NCI-H345 treated with DMSO at 0.1 percent for 48 hours (cell line): ENCODE measurements around the gene NAA16.
"Not testable (repeated sequence)": the region's sequence is repeated elsewhere in the genome, so short reads cannot be mapped to it uniquely, and the experiment has no call there.

Experiments used
- DNase-seq: peaks from one replicate; lab custom pipeline; 2025; ENCODE audit not compliant: unreplicated experiment; lab: John Stamatoyannopoulos, UW

NAA16 gene

GRCh38 chr13:41405367-41405766 is 94.3 kb downstream of the NAA16 start:
- DNase-seq: no peak

GRCh38 chr13:41407380-41407779 is 96.3 kb downstream of the NAA16 start:
- no peak for DNase-seq

- no peak for DNase-seq
Observed at GRCh38 chr13:41408121-41408520, 97.1 kb downstream of the NAA16 start.

GRCh38 chr13:41408746-41409145 is 97.7 kb downstream of the NAA16 start:
- no peak for DNase-seq

- no peak for DNase-seq
Observed at GRCh38 chr13:41409611-41410010, 98.5 kb downstream of the NAA16 start.

- DNase-seq: no peak
Observed at GRCh38 chr13:41411060-41411459, 100.0 kb downstream of the NAA16 start.

- no peak for DNase-seq
Observed at GRCh38 chr13:41411522-41411921, 100.5 kb downstream of the NAA16 start.

GRCh38 chr13:41413872-41414271 is 102.8 kb downstream of the NAA16 start:
- no peak for DNase-seq

GRCh38 chr13:41416276-41416675 is 105.2 kb downstream of the NAA16 start:
- DNase-seq: no peak

- DNase-seq: no peak
Observed at GRCh38 chr13:41418027-41418426, 107.0 kb downstream of the NAA16 start.

GRCh38 chr13:41418731-41419130 is 107.7 kb downstream of the NAA16 start:
- DNase-seq: no peak

- DNase-seq: no peak
Observed at GRCh38 chr13:41419206-41419605, 108.1 kb downstream of the NAA16 start.

- no peak for DNase-seq
Observed at GRCh38 chr13:41420146-41420545, 109.1 kb downstream of the NAA16 start.

- not testable (repeated sequence) for DNase-seq
Observed at GRCh38 chr13:41421330-41421729, 110.3 kb downstream of the NAA16 start.

GRCh38 chr13:41421983-41422382 is 110.9 kb downstream of the NAA16 start:
- DNase-seq: not testable (repeated sequence)

- not testable (repeated sequence) for DNase-seq
Observed at GRCh38 chr13:41423259-41423658, 112.2 kb downstream of the NAA16 start.

GRCh38 chr13:41424675-41425074 is 113.6 kb downstream of the NAA16 start:
- DNase-seq: not testable (repeated sequence)

- no peak for DNase-seq
Observed at GRCh38 chr13:41426047-41426446, 115.0 kb downstream of the NAA16 start.
